GM18861 (cell line): ENCODE results near the gene FAM171A1.
"Not testable (repeated sequence)": the region's sequence is repeated elsewhere in the genome, so short reads cannot be mapped to it uniquely, and the experiment has no call there.

Experiments used
- ATAC-seq: cut with Tn5 transposase; IDR thresholded peaks from one replicate; pipeline ENCODE4 v1.9.1; 2021; ENCODE audit not compliant: unreplicated experiment

Gene FAM171A1

GRCh38 chr10:15370856-15371701, at the start of gene FAM171A1:
FAM171A1 (minus strand) TSS chr10:15371289; CDS start chr10:15371052, 237 bp downstream.
- ATAC-seq = no peak

- no peak for ATAC-seq
These were observed 49.8 kb upstream of the FAM171A1 start for GRCh38 chr10:15420858-15421257.

- peak; percentile 67 for ATAC-seq
These were observed 48.3 kb upstream of the FAM171A1 start for GRCh38 chr10:15419279-15419874.

GRCh38 chr10:15416034-15416433, 44.9 kb upstream of the FAM171A1 start:
- ATAC-seq = no peak

- no peak for ATAC-seq
These were observed 39.9 kb upstream of the FAM171A1 start for GRCh38 chr10:15411010-15411409.

GRCh38 chr10:15409350-15409749, 38.3 kb upstream of the FAM171A1 start:
- ATAC-seq = not testable (repeated sequence)

- ATAC-seq = no peak
These were observed 37.5 kb upstream of the FAM171A1 start for GRCh38 chr10:15408557-15408956.

- no peak for ATAC-seq
These were observed 34.2 kb upstream of the FAM171A1 start for GRCh38 chr10:15405319-15405718.

GRCh38 chr10:15401382-15401781, 30.3 kb upstream of the FAM171A1 start:
- ATAC-seq = no peak

GRCh38 chr10:15400461-15400860, 29.4 kb upstream of the FAM171A1 start:
- not testable (repeated sequence) for ATAC-seq

GRCh38 chr10:15399060-15399661, 28.1 kb upstream of the FAM171A1 start:
- ATAC-seq = no peak

GRCh38 chr10:15395935-15396334, 24.8 kb upstream of the FAM171A1 start:
- no peak for ATAC-seq

- no peak for ATAC-seq
These were observed 22.2 kb upstream of the FAM171A1 start for GRCh38 chr10:15393139-15393825.

GRCh38 chr10:15391491-15391890, 20.4 kb upstream of the FAM171A1 start:
- no peak for ATAC-seq

- not testable (repeated sequence) for ATAC-seq
These were observed 17.1 kb upstream of the FAM171A1 start for GRCh38 chr10:15388172-15388571.

GRCh38 chr10:15387021-15387420, 15.9 kb upstream of the FAM171A1 start:
- ATAC-seq = no peak

GRCh38 chr10:15385552-15386455, 14.7 kb upstream of the FAM171A1 start:
- no peak for ATAC-seq

GRCh38 chr10:15381420-15381819, 10.3 kb upstream of the FAM171A1 start:
- no peak for ATAC-seq

GRCh38 chr10:15379078-15379477, 8.0 kb upstream of the FAM171A1 start:
- ATAC-seq = no peak

GRCh38 chr10:15378569-15378968, 7.5 kb upstream of the FAM171A1 start:
- ATAC-seq = no peak
